GM12873 (cell line): ENCODE measurements around the gene OSM.

Source experiments
- CTCF ChIP-seq: IDR thresholded peaks from 2 replicates; pipeline ENCODE4 v1.5.1; 2012; ENCODE audit warnings: low read depth, mild to moderate bottlenecking, moderate library complexity, low read length, control low read depth; ENCODE audit not compliant: insufficient read depth; ENCODE audit errors: missing control alignments

Gene OSM

DNA sequence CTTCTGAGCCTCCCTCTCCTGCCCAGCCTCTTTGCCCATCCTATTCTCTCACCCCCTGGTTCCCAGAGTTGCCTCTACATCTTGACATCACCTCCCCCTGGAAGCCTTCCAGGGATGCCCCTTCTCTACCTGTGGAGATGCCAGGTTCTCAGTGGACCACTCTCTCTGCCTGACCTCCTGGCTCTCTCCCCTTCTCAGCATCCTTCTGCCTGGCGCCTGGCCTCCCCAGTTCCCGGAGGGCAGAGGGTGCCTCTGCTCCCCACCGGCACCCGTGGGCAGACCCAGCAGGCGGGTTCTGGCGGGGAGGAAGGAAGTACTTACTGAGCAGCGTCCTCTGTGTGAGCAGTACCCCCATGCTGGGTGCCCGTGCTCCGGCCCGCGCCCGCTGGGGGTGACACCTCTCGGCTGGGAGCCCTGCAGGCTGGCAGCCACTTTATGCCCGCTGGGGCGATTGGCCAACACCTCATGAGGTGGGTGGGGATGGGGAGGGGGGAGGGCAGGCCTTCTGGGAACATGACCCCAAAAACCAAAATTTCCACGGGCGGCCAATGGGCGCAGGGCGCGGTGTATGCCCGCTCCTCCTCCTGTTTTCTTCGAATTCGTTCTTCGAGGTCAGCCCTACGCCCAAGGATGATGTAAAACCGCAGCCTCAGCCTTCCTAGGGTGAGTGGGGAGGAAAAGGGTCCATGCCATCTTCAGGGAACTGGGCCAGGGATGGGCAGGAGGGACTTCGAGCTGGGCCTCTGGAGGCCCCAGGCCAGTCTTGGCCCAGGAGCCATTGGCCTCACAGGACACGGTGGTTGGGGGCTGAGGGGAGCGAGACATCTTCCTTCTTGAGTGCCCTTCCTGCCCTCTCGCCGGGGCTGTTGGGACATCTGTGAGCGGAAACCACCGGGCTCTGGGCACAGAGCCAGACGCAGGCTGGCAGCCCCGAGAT lies at the start of gene OSM:
OSM (minus strand) TSS at position 407 of the 937 bp plus-strand sequence; CDS start at position 355, 52 bp downstream.
- no peak for TF ChIP-seq CTCF

- no peak for TF ChIP-seq CTCF
Observed at GRCh38 chr22:30315962-30316576, 49.4 kb upstream of the OSM start.

DNA sequence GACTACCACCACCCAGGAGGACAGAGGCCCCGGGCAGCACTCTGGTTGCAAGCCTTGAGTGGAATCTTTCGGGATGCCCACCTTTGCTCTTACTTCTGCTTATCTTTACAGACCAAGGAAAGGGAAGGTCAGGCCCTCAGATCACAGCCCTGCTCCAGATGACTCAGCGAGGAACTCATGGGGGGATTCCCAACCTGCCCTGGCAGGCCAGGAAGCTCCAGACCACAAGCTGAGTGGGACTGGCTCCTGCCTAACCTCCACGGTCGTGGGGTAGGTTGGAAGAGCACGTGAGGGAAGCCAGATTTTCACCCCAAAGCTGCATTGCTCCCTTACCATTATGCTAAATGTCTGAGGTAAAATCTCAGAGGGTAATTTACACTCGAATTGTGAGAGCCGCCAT lies 48.3 kb upstream of the OSM start:
- no peak for TF ChIP-seq CTCF

DNA sequence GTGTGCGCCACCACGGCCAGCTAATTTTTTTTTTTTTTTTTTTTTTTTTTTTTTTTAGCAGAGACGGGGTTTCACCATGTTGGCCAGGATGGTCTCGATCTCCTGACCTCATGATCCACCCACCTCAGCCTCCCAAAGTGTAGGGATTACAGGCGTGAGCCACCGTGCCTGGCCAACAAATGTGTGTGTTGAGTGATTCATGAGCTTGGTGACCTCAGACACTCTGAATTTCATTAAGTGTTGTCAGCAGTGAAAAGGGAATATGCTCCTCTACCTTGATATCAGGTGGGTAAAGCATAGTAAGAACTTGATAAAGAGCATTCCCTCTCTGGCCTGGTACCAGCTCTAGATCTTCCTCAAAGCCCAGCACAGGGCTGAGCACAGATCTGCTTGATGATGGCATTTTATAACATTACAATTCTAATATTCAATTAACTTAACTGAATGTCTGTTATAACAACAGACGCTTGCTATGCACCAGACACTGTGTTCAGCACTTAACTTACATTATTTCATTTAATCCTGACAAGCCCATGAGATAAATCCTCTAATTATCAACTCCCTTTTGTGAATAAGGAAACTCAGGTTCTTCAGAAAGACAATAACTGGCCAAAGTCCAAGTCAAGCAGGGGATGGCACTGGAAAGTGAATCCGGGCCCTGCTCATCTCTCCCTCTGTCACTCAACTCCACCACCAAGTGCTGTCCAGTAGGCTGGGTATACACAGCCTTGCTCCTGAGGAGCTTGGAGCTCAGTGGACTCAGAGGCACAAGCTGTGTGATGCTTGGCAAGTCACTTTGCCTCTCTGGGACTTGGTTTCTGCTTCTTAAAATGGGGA lies 47.1 kb upstream of the OSM start:
- no peak for TF ChIP-seq CTCF

DNA sequence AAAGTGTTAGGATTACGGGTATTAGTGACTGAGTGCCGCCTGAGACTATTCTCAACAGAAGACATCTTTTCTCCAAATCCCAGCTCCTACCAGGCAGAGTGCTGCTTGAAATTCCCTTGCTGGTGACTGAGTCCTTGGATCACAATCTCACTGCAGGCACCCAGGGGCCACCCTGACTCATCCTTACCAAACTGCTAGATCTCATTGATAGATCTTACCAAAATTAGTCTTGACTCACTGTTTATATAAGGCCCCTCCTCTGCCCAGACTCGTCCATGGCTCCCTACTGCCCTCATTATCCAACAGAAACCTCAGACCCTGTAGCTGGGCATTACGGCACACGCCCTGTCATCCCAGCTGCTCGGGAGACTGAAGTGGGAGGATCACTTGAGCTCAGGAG lies 45.4 kb upstream of the OSM start:
- no peak for TF ChIP-seq CTCF

DNA sequence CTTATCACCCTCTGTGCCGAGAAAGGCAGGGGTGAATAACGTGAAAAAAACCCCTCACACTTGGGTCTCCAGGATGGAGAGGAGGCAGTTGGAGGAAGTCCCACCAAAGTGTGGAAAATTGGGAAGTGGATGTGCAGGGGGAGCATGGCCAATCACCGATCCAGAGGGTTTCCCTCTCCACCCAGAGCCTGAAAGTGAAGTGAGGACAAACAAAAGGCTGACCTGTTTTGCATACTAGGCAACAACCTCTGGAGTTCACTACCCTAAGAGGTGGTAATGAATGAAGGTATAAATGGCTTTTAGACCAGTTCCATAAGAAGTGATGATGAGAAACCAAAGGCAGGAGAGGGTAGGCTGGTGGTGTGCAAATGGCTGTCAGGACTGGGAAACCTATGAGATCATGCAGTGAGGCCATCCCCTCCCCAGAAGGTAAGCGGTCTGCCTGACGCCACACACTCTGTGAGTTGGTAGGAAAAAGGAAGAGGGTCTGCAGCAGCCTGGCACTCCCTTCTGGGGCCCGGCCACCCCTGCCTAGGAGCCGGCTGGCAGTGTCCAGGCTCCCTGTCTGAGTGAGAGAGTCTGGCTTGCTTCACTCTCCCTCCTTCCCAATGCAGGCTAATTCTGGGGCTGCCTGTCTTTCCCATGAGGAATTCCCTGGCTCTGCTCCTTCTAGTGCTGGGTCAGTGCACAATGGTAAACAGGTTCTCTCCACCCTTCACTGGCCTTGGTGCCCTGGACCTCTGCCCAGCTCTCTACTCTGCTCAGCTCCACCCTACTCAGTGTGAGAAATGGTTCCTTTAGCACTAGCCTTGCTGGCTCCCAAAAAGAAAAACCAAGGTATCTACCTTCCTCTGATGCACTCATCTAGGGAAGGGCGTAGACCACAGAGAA lies 44.5 kb upstream of the OSM start:
- TF ChIP-seq CTCF: no peak
